HG02938 (cell line): ENCODE data around the gene GIGYF2.
"Not testable (repeated sequence)": the region's sequence is repeated elsewhere in the genome, so short reads cannot be mapped to it uniquely, and the experiment has no call there.

ENCODE experiments used
- ATAC-seq: cut with Tn5 transposase; IDR thresholded peaks from one replicate; pipeline ENCODE4 v1.9.1; 2021; ENCODE audit warnings: mild to moderate bottlenecking, moderate library complexity; ENCODE audit not compliant: unreplicated experiment

GIGYF2 gene

DNA sequence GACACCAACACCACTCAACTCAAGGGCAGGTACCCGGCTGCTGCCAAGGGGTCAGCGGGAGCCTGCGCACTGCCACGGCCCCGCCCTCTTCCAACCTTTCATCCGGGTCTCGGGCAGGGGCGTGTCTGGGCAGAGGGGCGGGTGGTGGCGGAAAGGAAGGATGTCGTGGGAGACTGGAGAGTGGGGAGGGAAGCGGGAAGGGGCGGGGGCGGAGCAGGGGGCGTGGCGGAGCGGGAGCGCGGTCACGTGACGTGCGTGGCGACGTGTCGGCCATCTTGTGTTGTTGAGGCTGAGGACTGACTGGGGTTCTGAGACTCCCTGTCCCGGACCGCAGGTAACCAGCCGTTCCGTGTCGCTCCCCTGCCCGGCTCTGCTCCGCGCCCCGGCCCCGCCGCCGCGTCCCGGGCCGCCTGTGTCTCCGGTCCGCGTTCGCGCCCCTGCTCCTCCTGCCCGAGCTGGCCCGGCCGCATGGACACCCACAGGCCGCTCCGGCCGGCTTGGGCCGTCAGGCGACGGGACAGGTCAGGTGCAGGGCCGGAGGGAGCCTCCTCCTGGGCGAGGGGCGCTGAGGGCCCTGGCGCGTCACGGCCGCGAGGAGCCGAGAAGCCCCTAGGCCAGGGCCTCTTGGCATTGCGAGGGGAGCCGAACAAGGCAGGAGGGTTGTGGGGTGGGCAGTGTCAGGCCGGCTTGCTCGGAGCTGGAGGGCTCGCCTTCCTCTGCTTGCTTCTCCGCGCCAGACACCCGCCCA lies at the start of gene GIGYF2:
TSS of gene GIGYF2 (plus strand) at position 273 of the 748 bp plus-strand sequence. CDS start 37,867 bp downstream, outside the sequence.
- peak; percentile 65 for ATAC-seq

GRCh38 chr2:232649033-232649432 lies 48.1 kb upstream of the GIGYF2 start:
- no peak for ATAC-seq

GRCh38 chr2:232652505-232652851 lies 44.7 kb upstream of the GIGYF2 start:
- no peak for ATAC-seq

- ATAC-seq = no peak
Measured at GRCh38 chr2:232653441-232653840, 43.7 kb upstream of the GIGYF2 start.

- ATAC-seq = no peak
Measured at GRCh38 chr2:232655392-232655791, 41.7 kb upstream of the GIGYF2 start.

GRCh38 chr2:232658217-232658785 lies 38.8 kb upstream of the GIGYF2 start:
- ATAC-seq = no peak

DNA sequence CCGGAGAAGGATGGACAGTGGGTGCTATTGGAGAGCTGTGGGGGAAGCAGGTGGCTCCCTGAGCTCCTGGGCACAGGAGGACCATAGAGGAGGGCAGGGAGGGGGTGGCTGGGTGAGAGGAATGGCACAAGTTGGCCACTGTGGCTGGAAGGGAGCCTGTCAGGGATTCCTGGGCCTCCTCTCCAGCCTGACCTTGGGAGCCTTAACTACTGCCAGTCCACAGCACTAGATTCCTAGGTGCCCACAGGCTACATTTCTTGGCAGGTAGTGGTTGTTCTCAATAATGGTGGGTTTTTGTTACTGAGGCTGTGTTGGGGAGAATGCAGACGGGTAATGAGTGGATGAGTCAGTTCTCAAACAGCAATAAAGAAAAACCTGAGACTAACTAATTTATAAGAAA lies 37.8 kb upstream of the GIGYF2 start:
- ATAC-seq = no peak

DNA sequence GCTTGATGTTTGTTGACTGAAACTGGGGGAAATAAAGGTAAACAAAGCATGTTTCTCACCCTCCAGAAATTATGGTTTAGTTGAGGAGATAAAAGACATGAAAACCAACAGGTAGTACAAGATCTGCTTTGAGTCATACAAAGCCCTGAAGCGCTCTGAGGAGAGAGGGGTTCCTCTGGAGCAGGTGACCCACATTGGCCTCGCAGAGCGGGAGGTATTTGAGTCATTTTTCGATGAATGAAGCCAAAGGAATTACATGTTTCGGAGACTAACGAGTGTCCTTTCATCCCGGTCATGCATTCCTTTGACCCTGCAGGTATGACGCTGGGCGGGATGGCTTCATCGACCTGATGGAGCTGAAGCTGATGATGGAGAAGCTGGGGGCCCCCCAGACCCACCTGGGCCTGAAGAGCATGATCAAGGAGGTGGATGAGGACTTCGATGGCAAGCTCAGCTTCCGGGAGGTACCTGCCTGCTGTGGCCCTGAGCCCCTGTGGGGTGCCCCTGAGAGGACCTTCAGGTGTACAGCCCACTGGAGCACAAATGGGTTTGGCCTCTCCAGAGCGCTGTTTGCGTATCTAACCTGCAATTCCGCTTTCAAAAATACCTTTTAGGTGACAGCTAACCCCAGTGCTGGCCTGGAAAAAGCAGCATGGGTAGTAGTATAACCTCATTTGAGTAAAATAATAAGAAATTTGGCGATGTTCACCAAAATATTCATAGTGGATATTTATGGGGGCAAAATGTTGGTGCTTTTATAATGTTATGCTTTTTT lies 34.5 kb upstream of the GIGYF2 start:
- no peak for ATAC-seq

DNA sequence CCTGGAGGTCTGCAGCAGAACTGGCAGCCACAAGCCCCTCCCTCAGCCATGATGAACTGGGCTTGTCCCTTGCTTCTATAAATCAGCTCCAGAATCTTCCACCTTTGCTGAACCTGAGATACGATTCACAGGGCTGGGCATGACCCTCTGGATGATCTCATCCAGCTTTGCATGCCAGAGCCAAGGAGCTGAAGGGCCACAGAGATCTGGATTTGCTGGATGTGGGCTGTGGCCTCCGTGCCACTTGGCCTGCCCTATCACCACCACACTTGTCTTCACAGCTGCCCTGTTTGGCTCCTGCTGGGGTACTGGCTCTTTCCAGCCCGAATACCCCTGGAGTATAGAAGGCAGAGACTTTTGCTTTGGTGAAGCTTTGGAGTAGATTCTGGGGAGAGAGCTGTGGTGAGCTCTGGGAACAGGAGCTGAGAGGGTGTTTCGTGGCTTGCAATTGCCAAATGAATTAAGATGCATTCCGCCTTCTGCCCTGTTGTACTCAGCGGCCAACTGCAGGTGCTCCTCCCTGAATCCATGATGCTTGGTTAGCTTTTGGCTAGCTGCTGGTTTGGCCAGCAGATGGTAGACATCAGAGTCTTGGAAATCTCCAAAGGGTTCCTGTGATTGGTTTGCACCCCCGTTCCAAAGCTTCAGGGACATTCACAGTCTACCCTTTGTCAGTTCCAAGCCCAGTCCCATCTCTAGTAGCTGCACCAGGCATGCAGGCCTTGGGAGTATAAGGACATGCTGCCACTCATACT lies 30.9 kb upstream of the GIGYF2 start:
- ATAC-seq = no peak

- no peak for ATAC-seq
Measured at GRCh38 chr2:232667989-232668583, 29.0 kb upstream of the GIGYF2 start.

DNA sequence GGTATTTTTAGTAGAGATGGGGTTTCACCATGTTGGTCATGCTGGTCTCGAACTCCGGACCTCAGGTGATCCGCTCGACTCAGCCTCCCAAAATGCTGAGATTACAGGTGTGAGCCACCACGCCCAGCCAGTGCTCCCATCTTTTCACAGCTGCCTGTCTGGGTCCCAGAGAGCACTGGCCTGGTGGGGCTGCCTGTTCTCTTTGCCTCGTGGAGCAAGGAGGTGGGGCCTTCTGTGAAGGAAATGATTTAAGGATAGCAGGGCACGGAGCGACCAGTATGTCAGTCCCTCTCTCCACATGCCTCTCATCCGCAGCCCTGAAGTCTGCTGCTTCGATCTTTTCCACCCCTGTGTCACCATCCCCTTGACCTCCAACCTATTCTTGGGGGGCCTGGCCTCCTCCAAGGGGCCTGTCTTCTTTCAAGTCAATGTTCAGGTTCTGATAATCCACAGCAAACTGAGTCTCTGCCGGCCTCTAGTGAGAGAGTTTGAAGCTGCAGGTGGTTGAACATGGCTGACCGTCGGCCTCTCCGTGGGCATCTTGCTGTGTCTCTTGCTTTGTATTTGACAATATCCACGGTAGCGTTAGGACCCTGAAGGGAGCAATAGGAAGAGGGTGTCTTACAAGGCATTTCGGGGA lies 28.2 kb upstream of the GIGYF2 start:
- no peak for ATAC-seq

DNA sequence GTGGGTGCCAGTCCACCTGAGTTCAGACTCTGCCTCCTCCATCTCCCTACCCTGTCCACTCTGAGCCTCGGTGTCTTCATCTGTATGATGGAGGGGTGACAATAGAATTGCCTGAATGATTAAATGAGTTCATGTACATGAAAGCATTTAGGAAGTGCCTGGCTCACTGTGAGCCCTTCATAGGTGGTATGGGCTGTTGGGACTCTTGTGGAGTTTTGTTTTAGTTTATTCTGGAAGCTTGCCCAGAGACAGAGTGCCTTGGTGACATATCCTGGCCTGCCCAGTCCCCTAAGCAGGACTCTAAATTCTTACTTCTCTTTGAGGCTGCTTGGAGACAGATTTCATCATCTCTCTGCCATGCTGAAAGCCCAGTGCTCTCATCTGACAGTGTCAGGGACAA lies 24.5 kb upstream of the GIGYF2 start:
- no peak for ATAC-seq

GRCh38 chr2:232674491-232674890 lies 22.6 kb upstream of the GIGYF2 start:
- ATAC-seq = no peak

DNA sequence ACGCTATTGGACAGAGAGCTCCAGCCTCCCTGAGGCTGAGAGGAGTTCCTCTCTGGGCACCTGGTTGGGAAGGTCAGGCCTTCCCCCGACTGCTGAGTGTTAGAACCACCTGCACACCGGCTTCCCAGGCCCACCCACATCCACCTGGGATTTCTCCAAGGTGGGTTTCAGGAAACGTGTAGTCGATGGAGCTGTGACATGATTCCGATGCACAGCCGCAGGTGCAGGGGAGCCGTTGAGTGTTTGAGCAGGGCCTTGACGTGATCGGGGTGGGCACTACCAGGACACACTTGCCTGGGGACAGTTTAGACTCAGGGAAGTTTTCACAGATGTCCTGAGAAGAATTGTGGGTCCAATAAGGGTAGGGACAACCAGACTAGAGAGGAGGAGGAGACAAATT lies 21.8 kb upstream of the GIGYF2 start:
- no peak for ATAC-seq

DNA sequence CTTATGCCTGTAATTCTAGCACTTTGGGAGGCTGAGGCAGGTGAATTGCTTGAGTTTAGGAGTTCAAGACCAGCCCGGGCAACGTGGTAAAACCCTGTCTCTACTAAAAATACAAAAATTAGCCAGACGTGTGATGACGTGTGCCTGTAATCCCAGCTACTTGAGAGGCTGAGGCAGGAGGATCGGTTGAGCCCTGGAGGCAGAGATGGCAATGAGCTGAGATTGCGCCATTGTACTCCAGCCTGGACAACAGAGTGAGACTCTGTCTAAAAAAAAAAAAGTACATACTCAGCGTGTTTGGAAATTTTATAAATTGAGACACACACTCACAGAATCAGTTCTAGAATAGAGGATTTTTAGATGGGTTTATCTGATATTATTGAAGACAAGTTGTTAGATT lies 17.1 kb upstream of the GIGYF2 start:
- ATAC-seq = no peak

GRCh38 chr2:232681527-232681926 lies 15.6 kb upstream of the GIGYF2 start:
- ATAC-seq = no peak

GRCh38 chr2:232683368-232683767 lies 13.8 kb upstream of the GIGYF2 start:
- ATAC-seq = no peak

- not testable (repeated sequence) for ATAC-seq
Measured at GRCh38 chr2:232685391-232685790, 11.7 kb upstream of the GIGYF2 start.

- no peak for ATAC-seq
Measured at GRCh38 chr2:232687382-232688160, 9.6 kb upstream of the GIGYF2 start.

- ATAC-seq = no peak
Measured at GRCh38 chr2:232688201-232688600, 8.9 kb upstream of the GIGYF2 start.
